Measurements from ENCODE around the gene TMIGD3. TPM values are rescaled to one million over a fixed set of nuclear protein-coding genes. Genes with fewer than 3 reads are reported as not detected.

The TMIGD3 gene
- total and polyA plus RNA-seq, 2 donors from 2014 or later = 0.43 to 3.0 TPM

DNA sequence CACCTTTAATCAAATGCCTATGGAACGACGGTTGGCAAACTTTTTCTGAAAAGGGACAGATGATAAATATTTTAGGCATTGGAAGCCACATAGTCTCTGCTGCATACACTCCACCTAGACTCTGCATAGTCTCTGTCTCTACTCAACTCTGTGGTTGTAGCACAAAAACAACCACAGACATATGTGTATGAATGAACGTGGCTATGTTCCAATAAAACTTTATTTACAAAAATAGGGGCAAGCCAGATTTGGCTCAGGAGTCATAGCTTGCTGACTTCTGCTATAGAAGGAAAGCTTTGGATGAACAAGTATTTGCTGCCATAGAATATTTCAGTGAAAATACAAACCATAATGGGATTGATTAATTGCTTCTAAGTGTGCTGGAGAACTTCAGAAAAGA lies 37.5 kb upstream of the TMIGD3 start:
- DNase-seq (no peak), FAIRE-seq (no peak)
- no peaks in the 10 kb centered on the region for H3K36me3 ChIP-seq (ENCODE audit: control insufficient read depth in 2 of 3, insufficient read depth in 3 of 3, low read length in 3 of 3)
- H3K27ac ChIP-seq (ENCODE audit: low read depth in 2 of 2, low read length in 2 of 2) = no peak overlapping the region
- no peaks in the 10 kb centered on the region for H3K9me3 ChIP-seq (ENCODE audit: control insufficient read depth in 2 of 3, insufficient read depth in 1 of 3, low read length in 3 of 3)
- no peak overlapping the region for H3K9ac ChIP-seq (ENCODE audit: low read length in 3 of 3)
- H3K4me1 ChIP-seq (ENCODE audit: control insufficient read depth in 2 of 3, insufficient read depth in 2 of 3, low read depth in 1 of 3, low read length in 3 of 3) = no peaks in the 10 kb centered on the region
- no peaks in the 10 kb centered on the region for H3K27me3 ChIP-seq (ENCODE audit: control insufficient read depth, insufficient read depth, low read length)
- H3K4me3 ChIP-seq (ENCODE audit: low read length in 3 of 3) = no peak overlapping the region
- TF ChIP-seq, protein P1, sequence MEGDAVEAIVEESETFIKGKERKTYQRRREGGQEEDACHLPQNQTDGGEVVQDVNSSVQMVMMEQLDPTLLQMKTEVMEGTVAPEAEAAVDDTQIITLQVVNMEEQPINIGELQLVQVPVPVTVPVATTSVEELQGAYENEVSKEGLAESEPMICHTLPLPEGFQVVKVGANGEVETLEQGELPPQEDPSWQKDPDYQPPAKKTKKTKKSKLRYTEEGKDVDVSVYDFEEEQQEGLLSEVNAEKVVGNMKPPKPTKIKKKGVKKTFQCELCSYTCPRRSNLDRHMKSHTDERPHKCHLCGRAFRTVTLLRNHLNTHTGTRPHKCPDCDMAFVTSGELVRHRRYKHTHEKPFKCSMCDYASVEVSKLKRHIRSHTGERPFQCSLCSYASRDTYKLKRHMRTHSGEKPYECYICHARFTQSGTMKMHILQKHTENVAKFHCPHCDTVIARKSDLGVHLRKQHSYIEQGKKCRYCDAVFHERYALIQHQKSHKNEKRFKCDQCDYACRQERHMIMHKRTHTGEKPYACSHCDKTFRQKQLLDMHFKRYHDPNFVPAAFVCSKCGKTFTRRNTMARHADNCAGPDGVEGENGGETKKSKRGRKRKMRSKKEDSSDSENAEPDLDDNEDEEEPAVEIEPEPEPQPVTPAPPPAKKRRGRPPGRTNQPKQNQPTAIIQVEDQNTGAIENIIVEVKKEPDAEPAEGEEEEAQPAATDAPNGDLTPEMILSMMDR (IDR thresholded peaks at IDR 0.05; ENCODE audit: borderline replicate concordance, extremely low read depth, insufficient read depth) = no peak
- intact Hi-C loops (cut with DNase I) = no loop called here

DNA sequence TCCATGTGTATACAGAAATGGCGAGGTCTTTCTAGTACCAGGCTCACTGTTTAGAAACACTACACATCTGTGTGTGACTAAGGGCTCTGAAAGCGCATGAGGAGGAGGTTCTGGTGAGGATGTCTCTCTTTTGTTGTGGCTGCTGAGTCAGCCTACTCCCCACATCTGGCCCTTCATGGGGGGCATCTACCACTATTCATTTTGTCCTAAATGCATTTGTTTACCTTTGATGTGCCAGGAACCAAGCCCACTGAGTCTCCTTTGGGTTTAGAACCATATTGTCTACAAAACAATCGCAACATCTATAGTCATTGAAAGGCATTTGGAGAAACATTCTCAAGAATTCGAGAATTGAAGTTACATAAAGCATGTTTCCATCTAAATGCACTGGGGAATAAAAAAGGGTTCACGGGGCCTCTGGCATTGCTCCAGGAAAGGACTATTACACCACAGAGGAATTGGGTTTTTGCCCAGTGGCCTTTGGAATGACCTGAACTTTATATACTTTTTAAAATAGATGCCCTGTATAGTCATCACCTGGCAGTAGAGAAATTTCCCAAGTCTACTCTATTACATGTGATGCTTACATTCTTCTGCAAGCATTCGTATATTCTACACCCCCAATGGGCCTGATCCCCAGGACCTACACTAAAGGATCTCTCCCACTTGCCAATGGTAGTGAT lies 35.1 kb upstream of the TMIGD3 start:
- intact Hi-C loops (cut with DNase I) = no loop called here
- no peak for FAIRE-seq
- Histone ChIP-seq H3K4me1 (ENCODE audit: control insufficient read depth in 2 of 3, insufficient read depth in 2 of 3, low read depth in 1 of 3, low read length in 3 of 3) (peaks cover 0 to 5% (median 0%) of the 10 kb centered on the region in 3 donors), H3K27ac (ENCODE audit: low read depth in 2 of 2, low read length in 2 of 2) (no peak overlapping the region), H3K9ac (ENCODE audit: low read length in 3 of 3) (no peak overlapping the region), H3K4me3 (ENCODE audit: low read length in 3 of 3) (no peak overlapping the region), H3K36me3 (ENCODE audit: control insufficient read depth in 2 of 3, insufficient read depth in 3 of 3, low read length in 3 of 3) (no peaks in the 10 kb centered on the region), H3K27me3 (ENCODE audit: control insufficient read depth, insufficient read depth, low read length) (no peaks in the 10 kb centered on the region), H3K9me3 (ENCODE audit: control insufficient read depth in 2 of 3, insufficient read depth in 1 of 3, low read length in 3 of 3) (no peaks in the 10 kb centered on the region)
- DNase-seq = no peak
- TF ChIP-seq, protein P1 (IDR thresholded peaks at IDR 0.05; ENCODE audit: borderline replicate concordance, extremely low read depth, insufficient read depth) = no peak

DNA sequence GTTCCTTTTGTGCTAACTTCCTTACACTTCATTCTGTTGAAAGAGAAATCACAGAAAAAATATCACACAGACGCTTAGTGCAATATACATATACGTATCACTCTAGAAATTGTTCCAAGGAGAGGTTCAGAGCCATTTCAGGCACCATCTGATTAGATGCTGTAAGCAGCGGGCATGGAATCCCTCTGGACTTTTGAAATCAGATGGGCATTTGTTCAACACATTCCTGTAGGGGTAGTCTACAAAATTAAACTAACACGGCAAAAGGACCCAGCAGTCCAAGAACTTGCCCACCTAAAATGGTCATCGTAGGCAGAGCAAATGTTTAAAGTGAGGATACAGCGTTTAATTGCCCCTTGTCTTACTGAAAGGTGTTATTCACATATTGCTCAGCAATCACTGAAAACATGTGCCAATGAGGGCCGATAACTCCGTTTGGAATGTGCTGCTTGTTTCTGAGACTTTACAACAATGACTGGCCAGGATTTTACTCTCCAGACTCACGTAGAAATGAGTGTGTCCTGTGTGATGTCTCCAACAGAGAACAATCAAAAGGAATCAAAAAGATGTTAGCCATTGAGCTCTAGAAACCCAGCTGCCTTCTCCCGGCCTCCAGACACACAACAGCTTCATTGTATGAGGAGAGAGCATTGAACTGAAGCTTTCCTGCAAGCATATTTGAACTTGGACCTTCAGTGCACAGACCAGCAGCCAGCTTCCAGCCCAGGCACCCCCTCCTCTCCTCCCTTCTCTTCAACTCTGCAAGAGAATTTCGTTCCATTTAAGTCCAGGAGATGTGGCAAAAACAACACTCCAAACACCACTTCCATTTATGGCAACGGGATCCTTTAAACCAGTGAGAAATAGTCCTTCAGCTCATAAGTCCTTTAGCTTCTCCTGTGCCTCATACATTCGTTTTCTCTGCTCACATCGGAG lies 32.1 kb upstream of the TMIGD3 start:
- FAIRE-seq = no peak
- no peaks in the 10 kb centered on the region for H3K9me3 ChIP-seq (ENCODE audit: control insufficient read depth in 2 of 3, insufficient read depth in 1 of 3, low read length in 3 of 3)
- H3K9ac ChIP-seq (ENCODE audit: low read length in 3 of 3) = no peak overlapping the region
- TF ChIP-seq, protein P1 (IDR thresholded peaks at IDR 0.05; ENCODE audit: borderline replicate concordance, extremely low read depth, insufficient read depth) = no peak
- no peak overlapping the region for H3K4me3 ChIP-seq (ENCODE audit: low read length in 3 of 3)
- DNase-seq = peak in 2 of 5 donors; percentile 31 to 54
- intact Hi-C loops (cut with DNase I) = no loop called here
- H3K27ac ChIP-seq (ENCODE audit: low read depth in 2 of 2, low read length in 2 of 2) = no peak overlapping the region
- H3K27me3 ChIP-seq (ENCODE audit: control insufficient read depth, insufficient read depth, low read length) = no peaks in the 10 kb centered on the region
- H3K4me1 ChIP-seq (ENCODE audit: control insufficient read depth in 2 of 3, insufficient read depth in 2 of 3, low read depth in 1 of 3, low read length in 3 of 3) = peaks cover 0 to 5% (median 0%) of the 10 kb centered on the region in 3 donors
- H3K36me3 ChIP-seq (ENCODE audit: control insufficient read depth in 2 of 3, insufficient read depth in 3 of 3, low read length in 3 of 3) = no peaks in the 10 kb centered on the region

Data from kidney (tissue), 14 donors.